ENCODE data around the gene SLC9A9.

DNA sequence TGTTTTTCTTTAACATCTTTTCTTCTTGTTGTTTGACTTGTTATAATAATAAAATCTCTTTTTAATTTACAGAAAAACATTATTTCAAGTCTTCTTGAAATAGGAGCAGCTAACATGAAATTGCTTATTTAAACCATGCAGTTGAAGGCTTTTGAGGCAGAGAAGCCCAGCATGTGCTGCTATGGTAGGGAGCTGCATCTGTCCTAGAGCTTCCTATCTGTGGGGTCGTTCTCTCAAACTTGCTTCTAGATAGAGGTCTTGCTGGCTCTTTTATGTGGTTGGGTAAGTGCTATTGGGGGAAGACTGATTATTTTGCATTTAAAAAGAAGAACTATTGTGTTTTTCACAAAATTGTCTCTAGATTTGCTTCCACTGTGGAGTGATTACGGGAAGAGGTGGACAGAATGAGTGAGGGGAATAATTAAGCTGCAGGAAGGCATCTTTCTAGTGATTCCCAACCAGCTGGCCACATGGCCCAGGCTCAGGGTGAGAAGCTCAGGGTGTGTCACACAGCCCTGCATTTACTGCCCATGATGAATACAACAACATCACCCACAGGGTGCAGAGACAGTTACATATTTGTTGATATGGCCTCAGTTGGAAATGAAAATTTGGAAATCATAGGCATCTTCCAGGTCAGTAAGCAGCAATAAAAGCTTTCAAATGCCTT, 630.0 kb downstream of the SLC9A9 start:
- TF ChIP-seq, protein P1, sequence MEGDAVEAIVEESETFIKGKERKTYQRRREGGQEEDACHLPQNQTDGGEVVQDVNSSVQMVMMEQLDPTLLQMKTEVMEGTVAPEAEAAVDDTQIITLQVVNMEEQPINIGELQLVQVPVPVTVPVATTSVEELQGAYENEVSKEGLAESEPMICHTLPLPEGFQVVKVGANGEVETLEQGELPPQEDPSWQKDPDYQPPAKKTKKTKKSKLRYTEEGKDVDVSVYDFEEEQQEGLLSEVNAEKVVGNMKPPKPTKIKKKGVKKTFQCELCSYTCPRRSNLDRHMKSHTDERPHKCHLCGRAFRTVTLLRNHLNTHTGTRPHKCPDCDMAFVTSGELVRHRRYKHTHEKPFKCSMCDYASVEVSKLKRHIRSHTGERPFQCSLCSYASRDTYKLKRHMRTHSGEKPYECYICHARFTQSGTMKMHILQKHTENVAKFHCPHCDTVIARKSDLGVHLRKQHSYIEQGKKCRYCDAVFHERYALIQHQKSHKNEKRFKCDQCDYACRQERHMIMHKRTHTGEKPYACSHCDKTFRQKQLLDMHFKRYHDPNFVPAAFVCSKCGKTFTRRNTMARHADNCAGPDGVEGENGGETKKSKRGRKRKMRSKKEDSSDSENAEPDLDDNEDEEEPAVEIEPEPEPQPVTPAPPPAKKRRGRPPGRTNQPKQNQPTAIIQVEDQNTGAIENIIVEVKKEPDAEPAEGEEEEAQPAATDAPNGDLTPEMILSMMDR (IDR thresholded peaks at IDR 0.05): no peak
- no peak for TF ChIP-seq POLR2A (IDR thresholded peaks at IDR 0.05)
- no peak for TF ChIP-seq POLR2AphosphoS5 (IDR thresholded peaks at IDR 0.05)

Measured in prostate gland (tissue), 2 donors.